ENCODE measurements around the gene LRRC49.

The LRRC49 gene

GRCh38 chr15:70954171-70954570 lies 61.5 kb downstream of the LRRC49 start:
- peak; percentile 8 for DNase-seq (ENCODE audit: low read depth)
- no peak for TF ChIP-seq CTCF (conservative IDR thresholded peaks at IDR 0.05; ENCODE audit: low read length)
- H3K4me3 ChIP-seq (ENCODE audit: low read length), result no peak overlapping the region

- no peak for DNase-seq (ENCODE audit: low read depth)
- no peak for TF ChIP-seq CTCF (conservative IDR thresholded peaks at IDR 0.05; ENCODE audit: low read length)
- H3K4me3 ChIP-seq (ENCODE audit: low read length), result no peak overlapping the region
These were observed 62.1 kb downstream of the LRRC49 start for GRCh38 chr15:70954733-70955132.

GRCh38 chr15:70955151-70955550 lies 62.5 kb downstream of the LRRC49 start:
- TF ChIP-seq CTCF (conservative IDR thresholded peaks at IDR 0.05; ENCODE audit: low read length), result no peak
- peak; percentile 14 for DNase-seq (ENCODE audit: low read depth)
- no peak overlapping the region for H3K4me3 ChIP-seq (ENCODE audit: low read length)

- peak; percentile 56 for DNase-seq (ENCODE audit: low read depth)
- no peak for TF ChIP-seq CTCF (conservative IDR thresholded peaks at IDR 0.05; ENCODE audit: low read length)
- H3K4me3 ChIP-seq (ENCODE audit: low read length), result no peak overlapping the region
These were observed 63.8 kb downstream of the LRRC49 start for GRCh38 chr15:70956201-70956995.

- DNase-seq (ENCODE audit: low read depth), result no peak
- TF ChIP-seq CTCF (conservative IDR thresholded peaks at IDR 0.05; ENCODE audit: low read length), result no peak
- no peak overlapping the region for H3K4me3 ChIP-seq (ENCODE audit: low read length)
These were observed 69.5 kb downstream of the LRRC49 start for GRCh38 chr15:70962084-70962483.

- no peak for TF ChIP-seq CTCF (conservative IDR thresholded peaks at IDR 0.05; ENCODE audit: low read length)
- no peak overlapping the region for H3K4me3 ChIP-seq (ENCODE audit: low read length)
- DNase-seq (ENCODE audit: low read depth), result no peak
These were observed 70.6 kb downstream of the LRRC49 start for GRCh38 chr15:70963199-70963598.

GRCh38 chr15:70964058-70964457 lies 71.4 kb downstream of the LRRC49 start:
- TF ChIP-seq CTCF (conservative IDR thresholded peaks at IDR 0.05; ENCODE audit: low read length), result no peak
- no peak overlapping the region for H3K4me3 ChIP-seq (ENCODE audit: low read length)
- DNase-seq (ENCODE audit: low read depth), result no peak

Data from AG10803 (cell line).